HepG2 (cell line): ENCODE measurements around the gene DOCK1. TPM values are rescaled to one million over a fixed set of nuclear protein-coding genes. Genes with fewer than 3 reads are reported as not detected.

ENCODE experiments used
- ATAC-seq: fragments of 200-7000 bp; cut with Tn5 transposase; 3 replicates; pipeline ENCODE4 v1.9.1; 2020; ENCODE audit warnings: mild to moderate bottlenecking, moderate library complexity
- BruUV-seq: library from RNA; stranded (reverse); fragments of 400-500 nt; replicated peaks from 2 replicates; lab custom pipeline; 2021; lab: Mats Ljungman, UMichigan
- CTCF ChIA-PET: fragments of 300-600 bp; formaldehyde crosslinking; extraction: SDS; loops from one replicate; lab custom pipeline; 2021; ENCODE audit warnings: low total read pairs, inconsistent platforms, low intra/inter-chr PET ratio; lab: Yijun Ruan, JAX
- POLR2A ChIA-PET: fragments of 350-600 bp; sonication (Branson Sonifier 250); formaldehyde crosslinking; loops from one replicate; lab custom pipeline; 2020; ENCODE audit warnings: antibody characterized with exemption, inconsistent platforms; lab: Yijun Ruan, JAX
- DNase-seq: peaks from one replicate; pipeline ENCODE4 v3.0.0-alpha.2; 2015; ENCODE audit warnings: low spot score
- FAIRE-seq: peaks from 3 replicates; lab custom pipeline; 2011; peaks lifted over from hg19 to GRCh38; lab: Jason Lieb, UNC
- H2AFZ ChIP-seq: one replicate; pipeline ENCODE4 v1.6.1; 2011; ENCODE audit warnings: low read length, inconsistent platforms
- H3K27ac ChIP-seq: fragments of 300-600 bp; 3 replicates; pipeline ENCODE4 v1.8.0; 2011; ENCODE audit warnings: mixed run types, mild to moderate bottlenecking, mixed read lengths, low read length, inconsistent platforms; ENCODE audit not compliant: insufficient read depth; ENCODE audit errors: extremely low read length
- H3K27me3 ChIP-seq, 2 experiments: fragments of 200-600 bp in 1 of 2; 2 replicates in 1 of 2; 3 replicates in 1 of 2; pipeline versions ENCODE4 v1.6.0 to v1.8.0; 2011; ENCODE audit warnings: low read length in 2 of 2, mild to moderate bottlenecking in 2 of 2, moderate library complexity in 2 of 2, inconsistent platforms in 1 of 2; ENCODE audit not compliant: insufficient read depth in 2 of 2, control insufficient read depth in 1 of 2
- H3K36me3 ChIP-seq, 2 experiments: fragments of 200-600 bp in 1 of 2; replicated peaks in 1 of 2; 2 replicates in 1 of 2; 3 replicates in 1 of 2; pipeline versions ENCODE4 v1.5.1 to v1.8.0; 2011; ENCODE audit warnings: low read length in 2 of 2, inconsistent platforms in 1 of 2; ENCODE audit not compliant: insufficient read depth in 2 of 2, control insufficient read depth in 1 of 2
- H3K4me1 ChIP-seq: 2 replicates; pipeline ENCODE4 v1.5.1; 2012; ENCODE audit warnings: low read length, inconsistent platforms; ENCODE audit not compliant: insufficient read depth
- H3K4me2 ChIP-seq: 2 replicates; pipeline ENCODE4 v1.6.0; 2011; ENCODE audit warnings: low read depth, low read length, inconsistent platforms
- H3K4me3 ChIP-seq, 3 experiments: fragments of 200-600 bp in 1 of 3; sonication (generic), shearing (Covaris generic) in 1 of 3; replicated peaks in 1 of 3; 2 replicates each; pipeline ENCODE4 v1.5.1; 2011 to 2016; ENCODE audit warnings: low read length in 3 of 3, inconsistent platforms in 2 of 3, low read depth in 2 of 3, mild to moderate bottlenecking in 2 of 3, control low read depth in 1 of 3, mixed read lengths in 1 of 3; ENCODE audit not compliant: insufficient read depth in 1 of 3
- H3K79me2 ChIP-seq: one replicate; pipeline ENCODE4 v1.6.1; 2011; ENCODE audit warnings: low read length, inconsistent platforms; ENCODE audit not compliant: insufficient read depth
- H3K9ac ChIP-seq: 2 replicates; pipeline ENCODE4 v1.6.0; 2011; ENCODE audit warnings: mild to moderate bottlenecking, low read depth, low read length, inconsistent platforms; ENCODE audit not compliant: insufficient read depth
- H3K9me3 ChIP-seq: 2 replicates; pipeline ENCODE4 v1.5.1; 2012; ENCODE audit warnings: mild to moderate bottlenecking, low read length
- H4K20me1 ChIP-seq: 2 replicates; pipeline ENCODE4 v1.6.0; 2011; ENCODE audit warnings: inconsistent platforms, mild to moderate bottlenecking, low read length, moderate library complexity; ENCODE audit not compliant: insufficient read depth
- MAFK ChIP-seq, 2 experiments: IDR thresholded peaks in 1 of 2; conservative IDR thresholded peaks in 1 of 2; 2 replicates each; pipeline ENCODE4 v1.6.1; 2011; ENCODE audit warnings: improper control_type of control experiment in 2 of 2, low read length in 2 of 2
- MXI1 ChIP-seq: IDR thresholded peaks from 3 replicates; pipeline ENCODE4 v1.6.1; 2012; ENCODE audit warnings: low read depth, low read length, inconsistent platforms, borderline replicate concordance
- SP2 ChIP-seq: sonication (generic); formaldehyde crosslinking; IDR thresholded peaks from 2 replicates; pipeline ENCODE4 v1.5.1; 2020; ENCODE audit warnings: mild to moderate bottlenecking, missing genetic modification reagents
- YEATS2 ChIP-seq: sonication (generic); formaldehyde crosslinking; IDR thresholded peaks from 2 replicates; pipeline ENCODE4 v1.4.0; 2020; ENCODE audit warnings: missing genetic modification reagents, borderline replicate concordance
- ZNF264 ChIP-seq: sonication (generic); formaldehyde crosslinking; IDR thresholded peaks from 2 replicates; pipeline ENCODE4 v1.4.0; 2020; ENCODE audit warnings: missing genetic modification reagents
- ZNF788 ChIP-seq: sonication (generic); formaldehyde crosslinking; IDR thresholded peaks from 2 replicates; pipeline ENCODE4 v1.5.0; 2020; ENCODE audit warnings: mild to moderate bottlenecking, missing genetic modification reagents, borderline replicate concordance
- whole genome bisulfite sequencing: methylation state at CpG from one replicate; pipeline ENCODE4 v1.1.6; 2017; ENCODE audit warnings: low lambda C conversion rate; 5-methylcytosine and 5-hydroxymethylcytosine counted together
- in situ Hi-C: cut with HindIII; loops from 2 replicates; pipeline ENCODE4 v1.10.0; 2017; ENCODE audit warnings: low pct_unique_long_range_greater_than_20kb; ENCODE audit not compliant: extremely low pct_ligation_motif_present
- intact Hi-C: fragments of 100-400 bp; cut with micrococcal nuclease; formaldehyde crosslinking; loops from one replicate; pipeline ENCODE4 v1.10.0; 2022; ENCODE audit not compliant: unreplicated experiment
- polyA plus RNA-seq, 8 experiments: library from polyadenylated mRNA; depleted of rRNA in 3 of 8; stranded (reverse) in 7 of 8; unstranded in 1 of 8; fragments of >200 nt; fragmentation: Illumina TruSeq in 4 of 8; extraction: Trizol in 4 of 8; gene quantifications; 2 replicates each; pipeline versions ENCODE4 v1.2.1 to v1.2.3, GENCODE V29; 2011 to 2016; ENCODE audit warnings: low read depth in 4 of 8, missing spikeins in 1 of 8, mixed read lengths in 1 of 8; ENCODE audit not compliant: insufficient read depth in 1 of 8
- total RNA-seq, 5 experiments: library from RNA; depleted of rRNA; stranded (reverse); fragments of >200 nt; fragmentation: Illumina TruSeq; extraction: Trizol; gene quantifications; 2 replicates each; pipeline ENCODE4 v1.2.3, GENCODE V29; 2016; ENCODE audit warnings: low read depth in 1 of 5
- TF ChIP-seq, protein P1 (sequence below): sonication (generic); formaldehyde crosslinking; IDR thresholded peaks from 2 replicates; pipeline ENCODE4 v1.9.0; 2021; ENCODE audit warnings: missing genetic modification reagents, mild to moderate bottlenecking, borderline replicate concordance
- TF ChIP-seq, protein P2 (sequence below): sonication (generic); formaldehyde crosslinking; IDR thresholded peaks from 2 replicates; pipeline ENCODE4 v1.4.0; 2020; ENCODE audit warnings: missing genetic modification reagents
- TF ChIP-seq, protein P3 (sequence below): sonication (generic); formaldehyde crosslinking; IDR thresholded peaks from 2 replicates; pipeline ENCODE4 v1.8.0; 2022; ENCODE audit warnings: mild to moderate bottlenecking, missing genetic modification reagents

DOCK1 gene
- total and polyA plus RNA-seq, 2 of the 13 experiments (the other 11 are each of a cell fraction or from before 2014, with no cell fraction given), result 8.3 to 25.5 TPM

- 93% methylated on average over 8 of the region's 8 CpGs for WGBS
Measured at GRCh38 chr10:127028556-127028955, 123.3 kb downstream of the DOCK1 start.

GRCh38 chr10:127029061-127029460 is 123.8 kb downstream of the DOCK1 start:
- no peak overlapping the region for H3K27ac ChIP-seq
- BruUV-seq, result no TSS peak
- WGBS, result 97% methylated on average over 8 of the region's 8 CpGs
- H3K9ac ChIP-seq, result no peak overlapping the region
- POLR2A ChIA-PET, result no interaction called here
- no peaks in the 10 kb centered on the region for H3K9me3 ChIP-seq
- FAIRE-seq, result no peak
- no peaks in the 10 kb centered on the region for H3K27me3 ChIP-seq
- no peak for DNase-seq
- H3K4me2 ChIP-seq, result no peak overlapping the region
- H3K79me2 ChIP-seq, result no peaks in the 10 kb centered on the region
- H3K36me3 ChIP-seq, result peaks cover 6 to 51% of the 10 kb centered on the region in 2 experiments
- in situ Hi-C loops (no loop called here), intact Hi-C loops (no loop called here)
- CTCF ChIA-PET, result no interaction called here
- no peak overlapping the region for H3K4me3 ChIP-seq
- TF ChIP-seq, protein P1, sequence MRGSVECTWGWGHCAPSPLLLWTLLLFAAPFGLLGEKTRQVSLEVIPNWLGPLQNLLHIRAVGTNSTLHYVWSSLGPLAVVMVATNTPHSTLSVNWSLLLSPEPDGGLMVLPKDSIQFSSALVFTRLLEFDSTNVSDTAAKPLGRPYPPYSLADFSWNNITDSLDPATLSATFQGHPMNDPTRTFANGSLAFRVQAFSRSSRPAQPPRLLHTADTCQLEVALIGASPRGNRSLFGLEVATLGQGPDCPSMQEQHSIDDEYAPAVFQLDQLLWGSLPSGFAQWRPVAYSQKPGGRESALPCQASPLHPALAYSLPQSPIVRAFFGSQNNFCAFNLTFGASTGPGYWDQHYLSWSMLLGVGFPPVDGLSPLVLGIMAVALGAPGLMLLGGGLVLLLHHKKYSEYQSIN (CRISPR knock-in tag), result no peak
- TF ChIP-seq MAFK (conservative IDR thresholded peaks at IDR 0.05 in 1 of 2, IDR thresholded peaks at IDR 0.05 in 1 of 2; ENCODE audit: low read length in 2 of 2) (no peak), ZNF264 (no peak), YEATS2 (CRISPR knock-in tag) (no peak), MXI1 (no peak), SP2 (no peak)
- TF ChIP-seq, protein P2, sequence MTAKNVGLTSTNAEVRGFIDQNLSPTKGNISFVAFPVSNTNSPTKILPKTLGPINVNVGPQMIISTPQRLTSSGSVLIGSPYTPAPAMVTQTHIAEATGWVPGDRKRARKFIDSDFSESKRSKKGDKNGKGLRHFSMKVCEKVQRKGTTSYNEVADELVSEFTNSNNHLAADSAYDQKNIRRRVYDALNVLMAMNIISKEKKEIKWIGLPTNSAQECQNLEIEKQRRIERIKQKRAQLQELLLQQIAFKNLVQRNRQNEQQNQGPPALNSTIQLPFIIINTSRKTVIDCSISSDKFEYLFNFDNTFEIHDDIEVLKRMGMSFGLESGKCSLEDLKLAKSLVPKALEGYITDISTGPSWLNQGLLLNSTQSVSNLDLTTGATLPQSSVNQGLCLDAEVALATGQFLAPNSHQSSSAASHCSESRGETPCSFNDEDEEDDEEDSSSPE (CRISPR knock-in tag), result no peak
- TF ChIP-seq, protein P3, sequence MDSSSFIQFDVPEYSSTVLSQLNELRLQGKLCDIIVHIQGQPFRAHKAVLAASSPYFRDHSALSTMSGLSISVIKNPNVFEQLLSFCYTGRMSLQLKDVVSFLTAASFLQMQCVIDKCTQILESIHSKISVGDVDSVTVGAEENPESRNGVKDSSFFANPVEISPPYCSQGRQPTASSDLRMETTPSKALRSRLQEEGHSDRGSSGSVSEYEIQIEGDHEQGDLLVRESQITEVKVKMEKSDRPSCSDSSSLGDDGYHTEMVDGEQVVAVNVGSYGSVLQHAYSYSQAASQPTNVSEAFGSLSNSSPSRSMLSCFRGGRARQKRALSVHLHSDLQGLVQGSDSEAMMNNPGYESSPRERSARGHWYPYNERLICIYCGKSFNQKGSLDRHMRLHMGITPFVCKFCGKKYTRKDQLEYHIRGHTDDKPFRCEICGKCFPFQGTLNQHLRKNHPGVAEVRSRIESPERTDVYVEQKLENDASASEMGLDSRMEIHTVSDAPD, result no peak
- ATAC-seq, result no peak
- peaks cover 16% of the 10 kb centered on the region for H3K4me1 ChIP-seq
- H4K20me1 ChIP-seq, result no peaks in the 10 kb centered on the region
- H2AFZ ChIP-seq, result no peak overlapping the region

More at GRCh38 chr10:127028556-127028955, 123.3 kb downstream of the DOCK1 start:
- intact Hi-C loops, result no loop called here
- H3K9ac ChIP-seq, result no peak overlapping the region
- POLR2A ChIA-PET, result no interaction called here
- no peaks in the 10 kb centered on the region for H4K20me1 ChIP-seq
- in situ Hi-C loops, result no loop called here
- peaks cover 11% of the 10 kb centered on the region for H3K4me1 ChIP-seq
- peaks cover 8 to 55% of the 10 kb centered on the region in 2 experiments for H3K36me3 ChIP-seq
- H3K27me3 ChIP-seq, result no peaks in the 10 kb centered on the region
- CTCF ChIA-PET, result no interaction called here
- TF ChIP-seq ZNF788, result no peak
- H3K4me2 ChIP-seq, result no peak overlapping the region
- no peaks in the 10 kb centered on the region for H3K9me3 ChIP-seq
- no peak overlapping the region for H3K27ac ChIP-seq
- no TSS peak for BruUV-seq
- H3K4me3 ChIP-seq, result no peak overlapping the region
- H2AFZ ChIP-seq, result no peak overlapping the region
- DNase-seq (no peak), FAIRE-seq (no peak), ATAC-seq (no peak)
- H3K79me2 ChIP-seq, result no peaks in the 10 kb centered on the region
